D721Med (cell line): ENCODE results near the gene PLCH1.

Source experiments
- DNase-seq: peaks from one replicate; pipeline ENCODE4 v3.0.0; 2011; ENCODE audit warnings: low spot score; ENCODE audit not compliant: insufficient read length
- FAIRE-seq: peaks from 2 replicates; lab custom pipeline; 2011; peaks lifted over from hg19 to GRCh38; lab: Jason Lieb, UNC
- TF ChIP-seq, protein P1 (sequence below): IDR thresholded peaks from 2 replicates; pipeline ENCODE4 v1.5.1; 2012; ENCODE audit warnings: mild to moderate bottlenecking, control low read depth; ENCODE audit not compliant: insufficient read depth; ENCODE audit errors: missing control alignments

Gene PLCH1

DNA sequence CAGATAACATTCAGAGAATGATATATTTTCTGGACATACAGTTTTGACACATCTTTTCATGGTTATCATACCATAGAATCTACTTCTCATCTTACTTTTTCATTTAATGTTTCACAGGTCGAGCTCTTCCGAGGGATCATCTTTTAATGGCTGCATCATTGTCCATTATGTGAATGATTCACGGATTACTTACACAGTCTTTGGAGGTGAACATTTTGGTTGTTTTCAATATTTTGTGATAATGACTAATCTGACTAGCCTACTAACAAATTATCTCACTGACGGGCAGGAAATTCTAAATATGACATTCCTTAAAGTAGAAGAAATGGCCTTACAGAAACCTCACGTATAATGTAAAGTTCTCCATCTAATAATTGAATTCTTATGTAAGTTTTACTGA, 242.2 kb downstream of the PLCH1 start:
- DNase-seq (no peak), FAIRE-seq (no peak)
- TF ChIP-seq, protein P1, sequence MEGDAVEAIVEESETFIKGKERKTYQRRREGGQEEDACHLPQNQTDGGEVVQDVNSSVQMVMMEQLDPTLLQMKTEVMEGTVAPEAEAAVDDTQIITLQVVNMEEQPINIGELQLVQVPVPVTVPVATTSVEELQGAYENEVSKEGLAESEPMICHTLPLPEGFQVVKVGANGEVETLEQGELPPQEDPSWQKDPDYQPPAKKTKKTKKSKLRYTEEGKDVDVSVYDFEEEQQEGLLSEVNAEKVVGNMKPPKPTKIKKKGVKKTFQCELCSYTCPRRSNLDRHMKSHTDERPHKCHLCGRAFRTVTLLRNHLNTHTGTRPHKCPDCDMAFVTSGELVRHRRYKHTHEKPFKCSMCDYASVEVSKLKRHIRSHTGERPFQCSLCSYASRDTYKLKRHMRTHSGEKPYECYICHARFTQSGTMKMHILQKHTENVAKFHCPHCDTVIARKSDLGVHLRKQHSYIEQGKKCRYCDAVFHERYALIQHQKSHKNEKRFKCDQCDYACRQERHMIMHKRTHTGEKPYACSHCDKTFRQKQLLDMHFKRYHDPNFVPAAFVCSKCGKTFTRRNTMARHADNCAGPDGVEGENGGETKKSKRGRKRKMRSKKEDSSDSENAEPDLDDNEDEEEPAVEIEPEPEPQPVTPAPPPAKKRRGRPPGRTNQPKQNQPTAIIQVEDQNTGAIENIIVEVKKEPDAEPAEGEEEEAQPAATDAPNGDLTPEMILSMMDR: no peak

DNA sequence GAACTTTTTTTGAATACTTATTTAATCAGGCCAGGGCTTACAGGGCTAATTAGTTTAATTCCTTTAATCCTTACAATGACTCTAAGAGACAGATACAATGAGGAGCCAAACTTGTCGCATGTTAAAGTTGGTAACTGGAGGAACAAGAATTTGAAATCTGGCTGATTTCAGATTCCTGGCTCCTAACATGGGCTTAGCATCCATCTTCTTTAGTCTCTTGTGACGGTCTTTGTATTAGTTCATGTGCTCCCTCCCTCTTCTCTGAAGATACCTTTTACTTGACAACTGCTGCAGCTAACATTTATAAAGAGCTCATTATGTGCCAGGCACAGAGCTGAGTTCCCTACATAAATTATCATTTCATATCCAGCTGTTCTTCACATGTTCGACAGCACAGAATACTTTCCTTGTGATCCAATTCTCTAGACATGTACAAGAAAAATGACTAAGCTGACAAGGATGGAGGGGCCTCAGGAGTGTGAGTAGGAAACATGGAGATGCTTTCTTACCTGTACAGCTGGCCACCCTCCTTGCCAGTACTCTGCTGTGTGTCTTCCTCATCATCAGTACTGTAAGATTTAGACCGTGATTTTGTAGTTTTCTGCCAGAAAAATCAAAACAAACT, 244.6 kb downstream of the PLCH1 start:
- no peak for DNase-seq
- TF ChIP-seq, protein P1: no peak
- FAIRE-seq: no peak

DNA sequence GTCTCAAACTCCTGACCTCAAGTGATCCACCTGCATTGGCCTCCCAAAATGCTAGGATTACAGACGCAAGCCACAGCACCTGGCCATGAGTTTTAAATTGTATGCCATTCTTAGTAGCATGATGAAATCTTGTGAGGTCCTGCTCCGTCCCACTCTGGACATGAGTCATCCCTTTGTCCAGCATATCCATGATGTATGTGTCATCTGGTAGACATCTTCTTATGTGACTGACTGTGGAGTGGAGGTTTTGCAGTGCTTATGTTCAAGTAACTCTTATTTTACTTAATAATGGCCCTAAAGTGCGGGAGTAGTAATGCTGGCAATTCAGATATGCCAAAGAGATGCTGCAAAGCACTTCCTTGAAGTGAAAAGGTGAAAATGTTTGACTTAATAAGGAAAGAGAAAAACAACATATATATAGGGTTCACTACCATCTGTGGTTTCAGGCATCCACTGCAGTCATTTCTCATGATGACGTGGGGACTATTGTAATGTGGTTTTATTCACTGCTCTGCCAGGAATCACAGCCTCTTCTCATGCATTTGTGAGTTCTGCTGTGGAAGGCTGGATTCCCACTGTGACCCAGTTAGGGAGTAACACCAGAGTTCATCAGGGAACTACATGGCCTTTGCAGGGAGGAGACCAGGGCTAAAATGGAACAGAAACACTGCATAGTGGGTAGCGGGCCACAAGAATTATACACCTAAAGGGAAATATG, 246.8 kb downstream of the PLCH1 start:
- DNase-seq: no peak

DNA sequence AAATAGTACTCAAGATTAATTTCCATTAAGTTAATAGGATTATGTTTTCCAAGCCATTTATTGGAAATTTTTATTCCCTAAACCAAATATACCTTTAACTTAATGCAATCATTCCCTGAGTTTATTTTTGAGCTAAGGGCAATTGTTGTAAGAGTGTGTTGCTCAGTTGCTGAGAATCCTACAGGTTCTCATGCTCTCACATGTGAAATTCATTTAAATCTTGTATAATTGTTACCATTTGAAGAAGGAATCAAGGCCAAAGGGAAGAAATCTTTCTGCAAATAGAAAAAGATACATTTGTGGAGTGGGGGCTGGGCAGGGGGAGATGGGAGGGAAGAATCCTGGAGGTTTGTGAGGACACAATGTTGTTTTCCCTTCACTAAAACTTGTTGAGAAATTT, 248.7 kb downstream of the PLCH1 start:
- no peak for FAIRE-seq
- no peak for DNase-seq
- TF ChIP-seq, protein P1: no peak

More for the DNA sequence above, 246.8 kb downstream of the PLCH1 start:
- TF ChIP-seq, protein P1: no peak
- no peak for FAIRE-seq

DNA sequence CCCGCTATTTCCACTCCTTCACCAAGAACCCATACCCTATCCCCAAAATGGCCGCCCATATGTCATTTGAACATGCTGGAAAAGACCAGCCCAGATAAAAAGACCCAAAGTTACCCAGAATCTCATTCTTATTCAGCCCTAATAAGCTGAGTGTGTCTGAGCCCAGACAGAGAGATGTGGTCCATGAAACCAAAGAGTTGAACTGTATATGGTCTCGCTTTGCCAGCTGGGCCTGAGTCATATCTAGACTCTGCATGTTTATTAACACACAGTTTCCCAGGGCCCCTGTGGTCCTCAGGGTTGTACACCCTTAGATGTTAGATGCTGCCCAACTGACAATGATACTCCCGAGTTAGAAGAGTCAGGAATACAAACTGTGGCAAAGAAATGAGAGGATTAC, 249.5 kb downstream of the PLCH1 start:
- TF ChIP-seq, protein P1: no peak
- DNase-seq (no peak), FAIRE-seq (no peak)

DNA sequence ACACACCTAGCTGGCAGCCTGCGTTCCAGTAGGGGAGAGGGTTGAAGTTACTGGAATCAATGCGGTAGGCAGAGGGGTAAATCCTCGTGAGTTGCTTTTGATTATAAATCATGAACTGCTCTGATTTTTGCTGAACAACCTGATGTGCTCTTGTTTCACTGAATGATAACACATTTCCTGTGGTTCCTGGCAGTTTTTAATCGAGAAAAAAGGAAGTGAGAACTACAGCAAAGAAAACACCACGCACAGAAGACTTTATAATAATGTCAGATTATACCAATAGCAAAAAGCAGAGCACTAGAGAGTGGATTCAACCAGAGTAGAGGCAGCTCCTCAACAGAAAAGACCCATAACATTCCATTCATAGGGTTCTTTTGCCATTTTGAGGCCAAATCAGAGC, 250.5 kb downstream of the PLCH1 start:
- TF ChIP-seq, protein P1: no peak
- DNase-seq (no peak), FAIRE-seq (no peak)

DNA sequence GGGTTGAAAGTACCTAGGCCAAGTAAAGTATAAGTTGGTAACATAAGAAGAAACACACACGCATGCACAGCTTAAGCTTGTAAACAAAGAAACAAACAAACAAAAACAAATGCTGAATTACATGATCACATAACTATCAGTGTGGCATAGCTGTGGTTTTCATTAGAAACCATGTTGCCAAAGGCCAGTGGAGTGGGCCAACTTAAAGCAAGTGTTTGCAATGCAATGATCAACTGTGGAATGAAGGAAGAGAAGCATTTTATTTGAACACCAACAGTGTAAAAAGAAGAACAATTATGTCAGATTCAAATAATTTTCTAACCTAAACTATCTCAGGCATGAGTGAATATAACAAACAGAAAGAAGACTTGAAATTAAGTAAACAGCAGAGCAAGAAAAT, 252.0 kb downstream of the PLCH1 start:
- no peak for FAIRE-seq
- TF ChIP-seq, protein P1: no peak

More for the DNA sequence above, 252.0 kb downstream of the PLCH1 start:
- no peak for DNase-seq
